Measurements from ENCODE around the gene MEDAG. TPM values are rescaled to one million over a fixed set of nuclear protein-coding genes. Genes with fewer than 3 reads are reported as not detected.

Gene MEDAG
- total RNA-seq, 4 donors from 2014 or later = 113 to 601 (median 377) TPM

DNA sequence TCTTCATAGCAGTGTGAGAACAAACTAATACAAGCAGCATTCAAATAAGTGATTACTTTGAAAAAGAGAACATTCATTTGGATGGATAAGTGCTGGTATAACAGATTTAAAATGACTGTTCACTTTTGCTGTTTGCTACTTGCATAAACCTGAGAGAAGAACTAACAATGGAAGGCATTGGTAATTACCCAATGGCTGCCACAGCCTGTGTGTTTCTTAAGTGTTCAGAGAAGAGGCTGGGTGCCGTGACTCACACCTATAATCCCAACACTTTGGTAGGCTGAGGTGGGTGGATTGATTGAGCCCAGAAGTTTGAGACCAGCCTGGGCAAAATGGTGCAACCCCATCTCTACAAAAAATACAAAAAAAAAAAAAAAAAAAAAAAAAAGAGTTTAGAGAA lies 21.5 kb downstream of the MEDAG start:
- ATAC-seq (ENCODE audit: low FRiP score) (peak; percentile 13), DNase-seq (ENCODE audit: low spot score) (no peak)
- no peak for TF ChIP-seq CTCF (IDR thresholded peaks at IDR 0.05)

DNA sequence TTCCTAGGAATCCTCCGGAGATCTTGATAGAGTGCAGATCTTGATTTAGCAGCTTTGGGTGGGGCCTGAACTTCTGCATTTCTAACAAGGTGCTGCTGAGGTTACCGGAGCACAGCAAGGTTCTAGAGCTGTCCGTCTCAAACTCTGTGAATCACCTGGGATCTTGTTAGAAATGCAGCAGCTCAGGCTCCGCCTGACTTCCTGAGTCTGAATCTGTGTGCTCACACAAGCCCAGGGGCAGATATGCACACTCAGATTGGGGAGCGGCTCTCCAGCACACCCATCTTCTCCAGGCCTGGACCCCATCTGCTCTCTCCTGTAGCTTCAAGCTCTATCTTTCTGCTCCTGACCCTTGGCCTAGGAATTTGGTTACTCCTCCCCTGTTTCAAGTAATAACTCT lies 22.9 kb downstream of the MEDAG start:
- DNase-seq (ENCODE audit: low spot score) (no peak), ATAC-seq (ENCODE audit: low FRiP score) (peak; percentile 4)
- TF ChIP-seq CTCF (IDR thresholded peaks at IDR 0.05) = no peak

GRCh38 chr13:30932481-30933353 lies 26.6 kb downstream of the MEDAG start, which contains the start of gene TEX26:
Gene TEX26 (plus strand): TSS chr13:30932656. CDS start chr13:30932716, 60 bp downstream.
- DNase-seq (ENCODE audit: low spot score) (no peak), ATAC-seq (ENCODE audit: low FRiP score) (no peak)
- no peak for TF ChIP-seq CTCF (IDR thresholded peaks at IDR 0.05)

DNA sequence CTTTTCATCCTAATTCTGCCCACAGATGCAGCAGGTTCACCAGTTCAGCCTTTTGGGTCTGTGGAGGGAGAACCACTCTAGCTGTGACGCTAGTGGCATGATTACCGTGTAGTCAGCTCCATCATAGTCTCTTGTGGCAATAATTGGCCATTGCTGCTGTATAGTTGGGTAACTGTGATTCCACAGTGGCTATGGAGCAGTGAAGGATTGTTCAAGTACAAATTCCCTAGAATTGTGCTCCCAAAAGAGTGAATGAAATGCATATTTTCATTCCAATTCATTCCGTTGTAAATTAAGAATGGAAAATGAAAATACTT lies 27.2 kb downstream of the MEDAG start:
- no peak for TF ChIP-seq CTCF (IDR thresholded peaks at IDR 0.05)
- ATAC-seq (ENCODE audit: low FRiP score) = no peak
- no peak for DNase-seq (ENCODE audit: low spot score)

- DNase-seq (ENCODE audit: low spot score) (no peak), ATAC-seq (ENCODE audit: low FRiP score) (no peak)
- no peak for TF ChIP-seq CTCF (IDR thresholded peaks at IDR 0.05)
Observed at GRCh38 chr13:30934381-30934780, 28.3 kb downstream of the MEDAG start.

- no peak for DNase-seq (ENCODE audit: low spot score)
- no peak for TF ChIP-seq CTCF (IDR thresholded peaks at IDR 0.05)
- ATAC-seq (ENCODE audit: low FRiP score) = no peak
Observed at GRCh38 chr13:30934803-30935202, 28.7 kb downstream of the MEDAG start.

DNA sequence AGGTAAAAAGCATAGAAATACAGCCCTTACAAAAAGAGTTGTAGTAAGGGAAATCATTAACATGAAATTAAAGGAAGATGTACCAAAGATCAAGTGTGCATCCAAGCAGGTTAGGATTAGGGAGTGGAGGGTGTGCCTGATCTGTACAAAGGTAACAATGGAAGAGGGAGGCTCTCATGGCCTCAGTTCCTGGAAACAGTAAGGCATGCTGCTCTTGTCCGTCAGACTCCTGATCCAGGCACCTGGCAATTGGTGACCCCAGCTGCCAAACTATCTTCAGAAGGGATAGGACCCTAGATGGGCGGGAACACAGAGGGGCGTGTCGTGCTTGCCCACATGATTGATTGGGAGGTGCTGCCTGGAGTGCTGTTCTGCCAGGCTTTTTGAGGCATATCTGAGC lies 30.9 kb downstream of the MEDAG start:
- DNase-seq (ENCODE audit: low spot score) (no peak), ATAC-seq (ENCODE audit: low FRiP score) (no peak)
- no peak for TF ChIP-seq CTCF (IDR thresholded peaks at IDR 0.05)
